ENCODE results near the gene REG4. TPM values are rescaled to one million over a fixed set of nuclear protein-coding genes. Genes with fewer than 3 reads are reported as not detected.

Gene REG4
- total and polyA plus RNA-seq, 2 of the 13 experiments (the other 11 are each of a cell fraction or from before 2014, with no cell fraction given), result not detected

DNA sequence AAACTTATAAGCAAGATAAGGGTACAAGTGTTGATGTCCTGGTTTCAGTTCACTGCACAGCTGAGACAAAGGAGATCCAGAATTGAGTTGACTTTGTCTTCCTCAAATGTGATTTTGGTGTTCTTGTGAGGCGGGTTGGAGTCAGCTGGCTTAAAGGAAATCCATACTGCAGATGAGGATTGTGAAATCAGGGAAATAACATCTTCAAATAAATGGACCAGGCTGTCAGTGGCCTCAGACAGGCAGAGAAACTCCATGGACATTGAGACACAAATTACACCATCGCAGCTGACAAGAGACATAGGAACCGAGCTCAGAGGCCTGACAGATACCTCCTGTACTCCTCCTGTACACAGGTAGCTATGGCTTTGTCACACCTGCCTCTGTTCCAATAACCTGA is 27.0 kb upstream of the REG4 start:
- BruUV-seq (replicated peaks), result no TSS peak
- H3K27ac ChIP-seq (ENCODE audit: extremely low read length, insufficient read depth, low read length), result no peak overlapping the region
- in situ Hi-C loops (cut with HindIII; ENCODE audit: extremely low pct_ligation_motif_present, low pct_unique_long_range_greater_than_20kb) (no loop called here), intact Hi-C loops (cut with micrococcal nuclease; ENCODE audit: unreplicated experiment) (no loop called here)
- WGBS (ENCODE audit: low lambda C conversion rate), result 0% methylated on average over 3 of the region's 3 CpGs
- ChIA-PET CTCF (ENCODE audit: low intra/inter-chr PET ratio, low total read pairs) (no interaction called here), POLR2A (no interaction called here)
- no peak overlapping the region for H3K9ac ChIP-seq (ENCODE audit: insufficient read depth, low read depth, low read length)
- H3K4me2 ChIP-seq (ENCODE audit: low read depth, low read length), result no peak overlapping the region
- FAIRE-seq (no peak), DNase-seq (ENCODE audit: low spot score) (no peak), ATAC-seq (no peak)
- no peak overlapping the region for H3K4me3 ChIP-seq (replicated peaks in 1 of 3; ENCODE audit: insufficient read depth in 1 of 3, low read depth in 2 of 3, low read length in 3 of 3)
- TF ChIP-seq CEBPB (IDR thresholded peaks at IDR 0.05; ENCODE audit: borderline replicate concordance, low read depth, low read length) (peak; percentile 32; the same call in 1 of the 2 replicates), CCDC6 (CRISPR knock-in tag; IDR thresholded peaks at IDR 0.05) (no peak), CBX1 (IDR thresholded peaks at IDR 0.05; ENCODE audit: low read depth) (no peak), NFE2 (CRISPR knock-in tag; IDR thresholded peaks at IDR 0.05) (no peak)
- no peaks in the 10 kb centered on the region for H3K27me3 ChIP-seq (ENCODE audit: control insufficient read depth in 1 of 2, insufficient read depth in 2 of 2, low read length in 2 of 2)
- H3K79me2 ChIP-seq (ENCODE audit: insufficient read depth, low read length), result no peaks in the 10 kb centered on the region
- H2AFZ ChIP-seq (ENCODE audit: low read length), result no peak overlapping the region
- H3K36me3 ChIP-seq (replicated peaks in 1 of 2; ENCODE audit: control insufficient read depth in 1 of 2, insufficient read depth in 2 of 2, low read length in 2 of 2), result no peaks in the 10 kb centered on the region
- H4K20me1 ChIP-seq (ENCODE audit: insufficient read depth, low read length), result no peaks in the 10 kb centered on the region
- H3K4me1 ChIP-seq (ENCODE audit: insufficient read depth, low read length), result no peaks in the 10 kb centered on the region
- no peaks in the 10 kb centered on the region for H3K9me3 ChIP-seq (ENCODE audit: low read length)

DNA sequence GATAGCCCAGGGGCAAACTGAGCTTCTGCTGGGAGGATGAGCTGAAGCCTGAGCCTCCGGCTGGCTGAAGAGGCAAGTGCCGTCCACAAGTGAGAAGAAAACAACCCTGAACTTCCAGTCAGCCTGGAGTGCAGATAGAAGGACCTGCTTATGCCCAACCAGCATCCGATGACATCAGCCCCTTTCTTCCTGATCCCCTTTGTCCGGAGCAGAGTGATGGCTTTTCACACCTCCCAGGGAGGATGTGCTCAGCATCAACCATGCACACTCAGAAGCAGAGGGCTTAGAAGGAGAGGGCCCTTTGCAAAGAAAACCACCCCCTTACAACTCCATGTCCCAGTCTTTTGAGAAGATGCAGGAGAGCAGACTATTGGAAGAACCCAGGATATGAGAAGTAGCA is 23.7 kb upstream of the REG4 start:
- POLR2A ChIA-PET, result no interaction called here

More for the DNA sequence above, 23.7 kb upstream of the REG4 start:
- TF ChIP-seq KLF15 (CRISPR knock-in tag; IDR thresholded peaks at IDR 0.05; ENCODE audit: borderline replicate concordance), result no peak
- no peak for TF ChIP-seq ZNF253 (CRISPR knock-in tag; IDR thresholded peaks at IDR 0.05; ENCODE audit: borderline replicate concordance)
- TF ChIP-seq MXI1 (IDR thresholded peaks at IDR 0.05; ENCODE audit: borderline replicate concordance, low read depth, low read length), result no peak
- TF ChIP-seq, protein P1, sequence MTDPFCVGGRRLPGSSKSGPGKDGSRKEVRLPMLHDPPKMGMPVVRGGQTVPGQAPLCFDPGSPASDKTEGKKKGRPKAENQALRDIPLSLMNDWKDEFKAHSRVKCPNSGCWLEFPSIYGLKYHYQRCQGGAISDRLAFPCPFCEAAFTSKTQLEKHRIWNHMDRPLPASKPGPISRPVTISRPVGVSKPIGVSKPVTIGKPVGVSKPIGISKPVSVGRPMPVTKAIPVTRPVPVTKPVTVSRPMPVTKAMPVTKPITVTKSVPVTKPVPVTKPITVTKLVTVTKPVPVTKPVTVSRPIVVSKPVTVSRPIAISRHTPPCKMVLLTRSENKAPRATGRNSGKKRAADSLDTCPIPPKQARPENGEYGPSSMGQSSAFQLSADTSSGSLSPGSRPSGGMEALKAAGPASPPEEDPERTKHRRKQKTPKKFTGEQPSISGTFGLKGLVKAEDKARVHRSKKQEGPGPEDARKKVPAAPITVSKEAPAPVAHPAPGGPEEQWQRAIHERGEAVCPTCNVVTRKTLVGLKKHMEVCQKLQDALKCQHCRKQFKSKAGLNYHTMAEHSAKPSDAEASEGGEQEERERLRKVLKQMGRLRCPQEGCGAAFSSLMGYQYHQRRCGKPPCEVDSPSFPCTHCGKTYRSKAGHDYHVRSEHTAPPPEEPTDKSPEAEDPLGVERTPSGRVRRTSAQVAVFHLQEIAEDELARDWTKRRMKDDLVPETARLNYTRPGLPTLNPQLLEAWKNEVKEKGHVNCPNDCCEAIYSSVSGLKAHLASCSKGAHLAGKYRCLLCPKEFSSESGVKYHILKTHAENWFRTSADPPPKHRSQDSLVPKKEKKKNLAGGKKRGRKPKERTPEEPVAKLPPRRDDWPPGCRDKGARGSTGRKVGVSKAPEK (CRISPR knock-in tag; IDR thresholded peaks at IDR 0.05; ENCODE audit: borderline replicate concordance), result no peak
- TF ChIP-seq THAP11 (CRISPR knock-in tag; IDR thresholded peaks at IDR 0.05), result no peak
- no peak for TF ChIP-seq FUBP1 (CRISPR knock-in tag; IDR thresholded peaks at IDR 0.05; ENCODE audit: borderline replicate concordance)
- no peak for TF ChIP-seq DPF2 (CRISPR knock-in tag; IDR thresholded peaks at IDR 0.05; ENCODE audit: borderline replicate concordance, low read depth)
- no peak for TF ChIP-seq SNAPC2 (CRISPR knock-in tag; IDR thresholded peaks at IDR 0.05)
- Histone ChIP-seq H3K36me3 (replicated peaks in 1 of 2; ENCODE audit: control insufficient read depth in 1 of 2, insufficient read depth in 2 of 2, low read length in 2 of 2) (no peaks in the 10 kb centered on the region), H3K4me1 (ENCODE audit: insufficient read depth, low read length) (no peaks in the 10 kb centered on the region), H3K9ac (ENCODE audit: insufficient read depth, low read depth, low read length) (no peak overlapping the region), H3K27ac (ENCODE audit: extremely low read length, insufficient read depth, low read length) (no peak overlapping the region), H3K4me2 (ENCODE audit: low read depth, low read length) (no peak overlapping the region), H3K4me3 (replicated peaks in 1 of 3; ENCODE audit: insufficient read depth in 1 of 3, low read depth in 2 of 3, low read length in 3 of 3) (no peak overlapping the region), H3K79me2 (ENCODE audit: insufficient read depth, low read length) (no peaks in the 10 kb centered on the region), H4K20me1 (ENCODE audit: insufficient read depth, low read length) (no peaks in the 10 kb centered on the region), H3K9me3 (ENCODE audit: low read length) (no peaks in the 10 kb centered on the region), H2AFZ (ENCODE audit: low read length) (no peak overlapping the region), H3K27me3 (ENCODE audit: control insufficient read depth in 1 of 2, insufficient read depth in 2 of 2, low read length in 2 of 2) (no peaks in the 10 kb centered on the region)
- 41% methylated on average over 3 of the region's 4 CpGs for WGBS (ENCODE audit: low lambda C conversion rate)
- no peak for ATAC-seq
- in situ Hi-C loops (cut with HindIII; ENCODE audit: extremely low pct_ligation_motif_present, low pct_unique_long_range_greater_than_20kb), result no loop called here
- no peak for FAIRE-seq
- no TSS peak for BruUV-seq (replicated peaks)
- DNase-seq (ENCODE audit: low spot score), result no peak
- intact Hi-C loops (cut with micrococcal nuclease; ENCODE audit: unreplicated experiment), result no loop called here
- CTCF ChIA-PET (ENCODE audit: low intra/inter-chr PET ratio, low total read pairs), result no interaction called here

Measured in HepG2 (cell line).